ENCODE results near the gene SLC38A4.

The SLC38A4 gene

GRCh38 chr12:46835785-46836184 lies 10.0 kb upstream of the SLC38A4 start:
- H3K27me3 Mint-ChIP-seq = peaks cover 37% of the 10 kb centered on the region
- H3K36me3 Mint-ChIP-seq = no peaks in the 10 kb centered on the region
- H3K4me1 Mint-ChIP-seq = peaks cover 11% of the 10 kb centered on the region

GRCh38 chr12:46832130-46832704 lies 6.4 kb upstream of the SLC38A4 start:
- no peak overlapping the region for H3K27ac Mint-ChIP-seq
- peaks cover 2% of the 10 kb centered on the region for H3K9me3 Mint-ChIP-seq
- ATAC-seq = no peak
- H3K4me3 Mint-ChIP-seq = no peak overlapping the region
- H3K36me3 Mint-ChIP-seq = no peaks in the 10 kb centered on the region
- peaks cover 62% of the 10 kb centered on the region for H3K27me3 Mint-ChIP-seq
- peaks cover 15% of the 10 kb centered on the region for H3K4me1 Mint-ChIP-seq

More at GRCh38 chr12:46835785-46836184, 10.0 kb upstream of the SLC38A4 start:
- no peak for ATAC-seq
- Mint-ChIP-seq H3K9me3 (peaks cover 2% of the 10 kb centered on the region), H3K27ac (no peak overlapping the region), H3K4me3 (no peak overlapping the region)

GRCh38 chr12:46831335-46832129 lies 5.7 kb upstream of the SLC38A4 start:
- peak; percentile 45 for ATAC-seq
- Mint-ChIP-seq H3K27ac (no peak overlapping the region), H3K4me1 (peaks cover 15% of the 10 kb centered on the region), H3K9me3 (peaks cover under 1% of the 10 kb centered on the region), H3K36me3 (no peaks in the 10 kb centered on the region), H3K4me3 (peak overlapping the region; percentile 35), H3K27me3 (peaks cover 56% of the 10 kb centered on the region)

- no peaks in the 10 kb centered on the region for H3K9me3 Mint-ChIP-seq
- no peaks in the 10 kb centered on the region for H3K36me3 Mint-ChIP-seq
- ATAC-seq = peak; percentile 24
- no peak overlapping the region for H3K27ac Mint-ChIP-seq
- H3K4me1 Mint-ChIP-seq = peaks cover 15% of the 10 kb centered on the region
- peaks cover 58% of the 10 kb centered on the region for H3K27me3 Mint-ChIP-seq
- H3K4me3 Mint-ChIP-seq = peak overlapping the region; percentile 35
Observed at GRCh38 chr12:46830731-46831334, 5.0 kb upstream of the SLC38A4 start.

GRCh38 chr12:46824709-46825108 lies 1.1 kb downstream of the SLC38A4 start:
- Mint-ChIP-seq H3K9me3 (peaks cover 4% of the 10 kb centered on the region), H3K4me3 (no peak overlapping the region), H3K27me3 (peaks cover 65% of the 10 kb centered on the region), H3K4me1 (no peaks in the 10 kb centered on the region), H3K36me3 (no peaks in the 10 kb centered on the region), H3K27ac (no peak overlapping the region)
- no peak for ATAC-seq

GRCh38 chr12:46818642-46819041 lies 7.2 kb downstream of the SLC38A4 start:
- H3K9me3 Mint-ChIP-seq = peaks cover 4% of the 10 kb centered on the region
- no peak overlapping the region for H3K27ac Mint-ChIP-seq
- peaks cover 26% of the 10 kb centered on the region for H3K27me3 Mint-ChIP-seq
- no peaks in the 10 kb centered on the region for H3K36me3 Mint-ChIP-seq
- H3K4me3 Mint-ChIP-seq = no peak overlapping the region
- H3K4me1 Mint-ChIP-seq = no peaks in the 10 kb centered on the region
- ATAC-seq = no peak

- Mint-ChIP-seq H3K36me3 (no peaks in the 10 kb centered on the region), H3K4me1 (no peaks in the 10 kb centered on the region), H3K4me3 (no peak overlapping the region), H3K9me3 (peaks cover 2% of the 10 kb centered on the region), H3K27me3 (peaks cover 2% of the 10 kb centered on the region), H3K27ac (no peak overlapping the region)
- no peak for ATAC-seq
Observed at GRCh38 chr12:46815809-46816208, 10.0 kb downstream of the SLC38A4 start.

GRCh38 chr12:46814143-46814542 lies 11.7 kb downstream of the SLC38A4 start:
- Mint-ChIP-seq H3K4me1 (no peaks in the 10 kb centered on the region), H3K4me3 (no peak overlapping the region), H3K9me3 (no peaks in the 10 kb centered on the region), H3K36me3 (no peaks in the 10 kb centered on the region), H3K27me3 (no peaks in the 10 kb centered on the region), H3K27ac (no peak overlapping the region)
- no peak for ATAC-seq

- H3K4me1 Mint-ChIP-seq = no peaks in the 10 kb centered on the region
- H3K36me3 Mint-ChIP-seq = no peaks in the 10 kb centered on the region
- no peak for ATAC-seq
- no peak overlapping the region for H3K4me3 Mint-ChIP-seq
- no peaks in the 10 kb centered on the region for H3K27me3 Mint-ChIP-seq
- no peaks in the 10 kb centered on the region for H3K9me3 Mint-ChIP-seq
- no peak overlapping the region for H3K27ac Mint-ChIP-seq
Observed at GRCh38 chr12:46811185-46811584, 14.6 kb downstream of the SLC38A4 start.

- no peaks in the 10 kb centered on the region for H3K36me3 Mint-ChIP-seq
- no peaks in the 10 kb centered on the region for H3K9me3 Mint-ChIP-seq
- no peak overlapping the region for H3K4me3 Mint-ChIP-seq
- no peaks in the 10 kb centered on the region for H3K4me1 Mint-ChIP-seq
- ATAC-seq = no peak
- H3K27ac Mint-ChIP-seq = no peak overlapping the region
- H3K27me3 Mint-ChIP-seq = no peaks in the 10 kb centered on the region
Observed at GRCh38 chr12:46808955-46809697, 16.7 kb downstream of the SLC38A4 start.

- Mint-ChIP-seq H3K27me3 (no peaks in the 10 kb centered on the region), H3K36me3 (no peaks in the 10 kb centered on the region), H3K27ac (no peak overlapping the region), H3K4me3 (no peak overlapping the region), H3K9me3 (no peaks in the 10 kb centered on the region), H3K4me1 (no peaks in the 10 kb centered on the region)
- no peak for ATAC-seq
Observed at GRCh38 chr12:46808317-46808716, 17.5 kb downstream of the SLC38A4 start.

- H3K27me3 Mint-ChIP-seq = no peaks in the 10 kb centered on the region
- no peak overlapping the region for H3K4me3 Mint-ChIP-seq
- H3K9me3 Mint-ChIP-seq = no peaks in the 10 kb centered on the region
- ATAC-seq = no peak
- no peaks in the 10 kb centered on the region for H3K36me3 Mint-ChIP-seq
- no peaks in the 10 kb centered on the region for H3K4me1 Mint-ChIP-seq
- no peak overlapping the region for H3K27ac Mint-ChIP-seq
Observed at GRCh38 chr12:46804054-46804453, 21.7 kb downstream of the SLC38A4 start.

- H3K9me3 Mint-ChIP-seq = no peaks in the 10 kb centered on the region
- no peak overlapping the region for H3K4me3 Mint-ChIP-seq
- H3K4me1 Mint-ChIP-seq = no peaks in the 10 kb centered on the region
- no peaks in the 10 kb centered on the region for H3K27me3 Mint-ChIP-seq
- H3K27ac Mint-ChIP-seq = no peak overlapping the region
- no peak for ATAC-seq
- H3K36me3 Mint-ChIP-seq = no peaks in the 10 kb centered on the region
Observed at GRCh38 chr12:46803517-46803916, 22.3 kb downstream of the SLC38A4 start.

GRCh38 chr12:46801293-46801692 lies 24.5 kb downstream of the SLC38A4 start:
- Mint-ChIP-seq H3K4me1 (no peaks in the 10 kb centered on the region), H3K4me3 (no peak overlapping the region), H3K27me3 (no peaks in the 10 kb centered on the region), H3K9me3 (no peaks in the 10 kb centered on the region), H3K36me3 (no peaks in the 10 kb centered on the region), H3K27ac (no peak overlapping the region)
- ATAC-seq = no peak

GRCh38 chr12:46800160-46800559 lies 25.6 kb downstream of the SLC38A4 start:
- no peak overlapping the region for H3K4me3 Mint-ChIP-seq
- H3K4me1 Mint-ChIP-seq = no peaks in the 10 kb centered on the region
- ATAC-seq = no peak
- H3K9me3 Mint-ChIP-seq = no peaks in the 10 kb centered on the region
- no peaks in the 10 kb centered on the region for H3K27me3 Mint-ChIP-seq
- H3K27ac Mint-ChIP-seq = no peak overlapping the region
- no peaks in the 10 kb centered on the region for H3K36me3 Mint-ChIP-seq
